Smooth muscle cell (in vitro differentiated cells): Measurements from ENCODE around the gene TIMM17A. TPM values are rescaled to one million over a fixed set of nuclear protein-coding genes. Genes with fewer than 3 reads are reported as not detected.

ENCODE experiments used
- DNase-seq: peaks from one replicate; lab custom pipeline; 2025; ENCODE audit not compliant: unreplicated experiment; lab: John Stamatoyannopoulos, UW
- H2AFZ ChIP-seq: fragments of 200-600 bp; sonication (generic); 2 replicates; pipeline ENCODE4 v1.6.0; 2016; ENCODE audit warnings: antibody characterized with exemption, low read depth, mild to moderate bottlenecking
- H3F3A ChIP-seq: fragments of 200-600 bp; sonication (generic); 2 replicates; pipeline ENCODE4 v1.6.0; 2017; ENCODE audit warnings: antibody characterized with exemption, low read depth
- H3K27ac ChIP-seq: fragments of 200-600 bp; sonication (generic); 2 replicates; pipeline ENCODE4 v1.5.1; 2016; ENCODE audit warnings: low read depth, mild to moderate bottlenecking
- H3K27me3 ChIP-seq: fragments of 200-600 bp; sonication (generic); 2 replicates; pipeline ENCODE4 v1.6.1; 2016; ENCODE audit warnings: low read depth, mild to moderate bottlenecking
- H3K36me3 ChIP-seq: fragments of 200-600 bp; sonication (generic); 2 replicates; pipeline ENCODE4 v1.5.1; 2016; ENCODE audit warnings: low read depth
- H3K4me1 ChIP-seq: fragments of 200-600 bp; sonication (generic); 2 replicates; pipeline ENCODE4 v1.5.1; 2016; ENCODE audit warnings: low read depth
- H3K4me2 ChIP-seq: fragments of 200-600 bp; sonication (generic); 2 replicates; pipeline ENCODE4 v1.6.0; 2016; ENCODE audit warnings: mild to moderate bottlenecking
- H3K4me3 ChIP-seq: fragments of 200-600 bp; sonication (generic); 2 replicates; pipeline ENCODE4 v1.5.1; 2016; ENCODE audit warnings: mild to moderate bottlenecking
- H3K79me2 ChIP-seq: fragments of 200-600 bp; sonication (generic); 2 replicates; pipeline ENCODE4 v1.6.0; 2016; ENCODE audit warnings: low read depth, mild to moderate bottlenecking
- H3K9ac ChIP-seq: fragments of 200-600 bp; sonication (generic); 2 replicates; pipeline ENCODE4 v1.6.0; 2016; ENCODE audit warnings: low read depth
- H3K9me3 ChIP-seq: fragments of 200-600 bp; sonication (generic); replicated peaks from 2 replicates; pipeline ENCODE4 v1.5.1; 2016; ENCODE audit warnings: low read depth
- H4K20me1 ChIP-seq: fragments of 200-600 bp; sonication (generic); 2 replicates; pipeline ENCODE4 v1.6.0; 2016; ENCODE audit warnings: low read depth
- WGBS: methylation state at CpG from one replicate; pipeline ENCODE4 v1.1.7; 2016; ENCODE audit warnings: low lambda C conversion rate; 5-methylcytosine and 5-hydroxymethylcytosine counted together
- polyA plus RNA-seq: library from polyadenylated mRNA; unstranded; fragments of >200 nt; fragmentation: Nextera tagmentation; extraction: Ambion mirVana; gene quantifications from 2 replicates; pipeline ENCODE4 v1.2.1, GENCODE V29; 2016
- total RNA-seq: library from RNA; depleted of rRNA; stranded (reverse); fragments of >200 nt; gene quantifications from 2 replicates; pipeline ENCODE4 v1.2.3, GENCODE V29; 2014
- TF ChIP-seq, protein P1 (sequence below): fragments of 200-600 bp; sonication (generic); IDR thresholded peaks from 2 replicates; pipeline ENCODE4 v1.5.1; 2017; ENCODE audit warnings: borderline replicate concordance, mild to moderate bottlenecking, antibody characterized with exemption; ENCODE audit not compliant: insufficient read depth, poor library complexity, severe bottlenecking

TIMM17A gene
- total and polyA plus RNA-seq, 2 experiments from 2014 or later, result 78.6 to 102 TPM

DNA sequence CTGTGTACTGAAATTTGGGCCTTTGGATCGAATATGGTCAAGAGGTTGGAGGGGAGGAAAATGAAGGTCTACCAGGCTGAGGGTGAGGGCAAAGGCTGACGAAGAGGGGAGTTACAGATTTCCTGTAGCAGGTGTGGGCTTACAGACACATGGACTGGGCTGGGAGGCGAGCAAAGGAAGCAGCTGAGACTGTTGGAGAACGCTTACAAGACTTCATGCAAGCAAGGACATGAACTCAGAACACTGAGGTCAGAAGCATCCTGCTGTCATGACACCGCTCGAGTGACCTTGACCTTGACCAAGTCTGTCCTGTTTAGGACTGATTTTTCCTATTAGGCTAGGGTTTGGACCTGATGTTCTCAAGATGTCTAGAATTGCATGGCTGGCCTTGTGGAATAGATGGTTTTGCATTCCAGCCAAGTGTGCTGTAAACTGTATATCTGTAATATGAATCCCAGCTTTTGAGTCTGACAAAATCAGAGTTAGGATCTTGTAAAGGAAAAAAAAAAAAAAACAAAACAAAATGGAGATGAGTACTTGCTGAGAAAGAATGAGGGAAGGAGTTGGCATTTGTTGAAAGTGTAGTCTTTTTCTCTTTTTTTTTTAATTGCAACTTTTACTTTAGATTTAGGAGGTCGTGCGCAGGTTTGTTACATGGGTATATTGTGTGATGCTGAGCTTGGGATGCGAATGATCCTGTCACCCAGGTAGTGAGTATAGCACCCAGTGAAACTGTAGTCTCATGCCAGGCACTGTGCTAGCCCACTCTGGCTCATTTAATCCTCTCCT is 60.9 kb downstream of the TIMM17A start:
- Histone ChIP-seq H3K9me3 (no peaks in the 10 kb centered on the region), H3K79me2 (no peaks in the 10 kb centered on the region), H2AFZ (no peak overlapping the region), H3K4me2 (no peak overlapping the region), H3K27ac (no peak overlapping the region), H3K9ac (no peak overlapping the region), H3K4me1 (peaks cover 6% of the 10 kb centered on the region), H3K36me3 (no peaks in the 10 kb centered on the region), H3F3A (no peaks in the 10 kb centered on the region), H3K27me3 (no peaks in the 10 kb centered on the region), H3K4me3 (peak overlapping the region; percentile 13), H4K20me1 (no peaks in the 10 kb centered on the region)
- DNase-seq, result no peak
- TF ChIP-seq, protein P1, sequence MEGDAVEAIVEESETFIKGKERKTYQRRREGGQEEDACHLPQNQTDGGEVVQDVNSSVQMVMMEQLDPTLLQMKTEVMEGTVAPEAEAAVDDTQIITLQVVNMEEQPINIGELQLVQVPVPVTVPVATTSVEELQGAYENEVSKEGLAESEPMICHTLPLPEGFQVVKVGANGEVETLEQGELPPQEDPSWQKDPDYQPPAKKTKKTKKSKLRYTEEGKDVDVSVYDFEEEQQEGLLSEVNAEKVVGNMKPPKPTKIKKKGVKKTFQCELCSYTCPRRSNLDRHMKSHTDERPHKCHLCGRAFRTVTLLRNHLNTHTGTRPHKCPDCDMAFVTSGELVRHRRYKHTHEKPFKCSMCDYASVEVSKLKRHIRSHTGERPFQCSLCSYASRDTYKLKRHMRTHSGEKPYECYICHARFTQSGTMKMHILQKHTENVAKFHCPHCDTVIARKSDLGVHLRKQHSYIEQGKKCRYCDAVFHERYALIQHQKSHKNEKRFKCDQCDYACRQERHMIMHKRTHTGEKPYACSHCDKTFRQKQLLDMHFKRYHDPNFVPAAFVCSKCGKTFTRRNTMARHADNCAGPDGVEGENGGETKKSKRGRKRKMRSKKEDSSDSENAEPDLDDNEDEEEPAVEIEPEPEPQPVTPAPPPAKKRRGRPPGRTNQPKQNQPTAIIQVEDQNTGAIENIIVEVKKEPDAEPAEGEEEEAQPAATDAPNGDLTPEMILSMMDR, result no peak
- WGBS, result 90% methylated on average over 9 of the region's 9 CpGs

DNA sequence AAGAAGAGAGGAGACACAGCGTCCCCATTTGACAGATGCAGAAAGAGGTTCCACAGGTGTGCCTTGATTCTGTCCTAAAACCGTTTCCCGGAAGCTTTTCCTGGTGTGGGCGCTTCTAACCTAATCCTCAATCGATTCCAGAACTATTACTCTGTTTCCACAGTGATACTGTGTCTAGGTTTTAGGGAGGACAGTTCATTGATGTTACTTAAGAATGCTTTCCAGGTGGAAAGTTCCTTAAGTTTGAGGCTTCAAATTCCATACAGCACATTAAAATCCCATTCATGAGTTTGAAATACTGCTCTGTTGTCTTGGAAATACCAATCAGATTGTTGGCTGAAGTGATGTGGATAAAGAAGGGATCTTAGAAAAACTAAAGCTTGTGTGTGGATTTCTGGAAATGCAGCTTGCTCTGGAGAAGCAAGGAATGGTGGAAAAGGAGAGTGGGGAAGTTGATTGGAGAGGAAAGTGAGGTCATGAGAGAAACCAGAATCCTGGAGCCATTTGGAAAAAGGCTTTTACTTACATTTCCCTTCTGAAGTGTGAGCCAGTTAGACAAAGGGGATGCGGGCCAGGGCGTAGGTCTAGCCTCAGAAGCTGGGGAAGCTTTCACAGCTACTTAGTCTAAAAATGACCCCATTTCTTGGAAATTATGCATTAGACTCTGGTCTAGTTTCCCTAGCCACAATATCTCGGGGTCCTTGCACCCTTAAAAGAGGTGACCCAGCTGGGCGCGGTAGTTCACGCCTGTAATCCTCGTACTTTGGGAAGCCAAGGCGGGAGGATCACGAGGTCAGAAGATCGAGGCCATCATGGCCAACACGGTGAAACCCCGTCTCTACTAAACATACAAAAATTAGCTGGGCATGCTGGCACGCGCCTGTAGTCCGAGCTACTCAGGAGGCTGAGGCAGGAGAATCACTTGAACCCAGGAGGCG is 61.8 kb downstream of the TIMM17A start:
- Histone ChIP-seq H3K79me2 (no peaks in the 10 kb centered on the region), H2AFZ (no peak overlapping the region), H3F3A (no peaks in the 10 kb centered on the region), H3K4me2 (no peak overlapping the region), H3K27ac (no peak overlapping the region), H3K9ac (no peak overlapping the region), H3K9me3 (no peaks in the 10 kb centered on the region), H3K4me3 (no peak overlapping the region), H3K27me3 (no peaks in the 10 kb centered on the region), H3K4me1 (peaks cover 6% of the 10 kb centered on the region), H4K20me1 (no peaks in the 10 kb centered on the region), H3K36me3 (no peaks in the 10 kb centered on the region)
- WGBS, result 91% methylated on average over 21 of the region's 21 CpGs
- TF ChIP-seq, protein P1, result no peak
- no peak for DNase-seq

DNA sequence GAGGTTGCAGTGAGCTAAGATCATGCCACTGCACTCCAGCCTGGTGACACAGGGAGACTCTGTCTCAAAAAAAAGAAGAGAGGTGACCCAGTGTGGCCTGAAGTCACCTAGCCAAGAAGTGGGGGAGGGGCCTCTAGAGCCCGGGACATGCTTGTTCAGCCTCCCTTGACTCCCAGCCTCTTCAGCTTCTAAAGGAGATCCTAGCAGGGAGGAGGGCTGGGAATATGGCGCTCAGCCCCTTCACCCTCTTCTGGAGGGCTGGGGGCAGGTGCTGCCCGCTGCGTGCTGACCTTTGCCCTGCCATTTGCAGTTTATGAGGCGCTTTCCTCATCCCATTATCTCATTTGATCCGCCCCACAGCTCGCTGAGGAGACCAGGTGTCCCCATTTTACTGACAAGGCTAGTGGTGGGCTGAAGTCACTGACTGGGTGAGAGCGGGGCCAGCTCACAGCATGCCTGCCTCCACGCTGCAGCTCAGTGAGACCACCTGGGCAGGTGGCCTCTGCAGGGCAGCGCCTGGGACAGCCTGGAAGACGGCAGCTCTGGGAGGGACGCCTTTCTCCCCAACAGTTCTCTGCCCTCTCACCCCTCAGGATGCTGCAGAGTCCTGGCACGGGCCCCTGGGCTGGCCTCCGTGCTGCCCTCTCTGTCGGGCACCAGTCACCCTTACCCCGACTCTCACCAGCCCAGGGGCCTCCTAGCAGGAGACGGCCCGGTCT is 62.6 kb downstream of the TIMM17A start:
- no peaks in the 10 kb centered on the region for H3F3A ChIP-seq
- no peak overlapping the region for H3K4me3 ChIP-seq
- no peaks in the 10 kb centered on the region for H3K79me2 ChIP-seq
- no peaks in the 10 kb centered on the region for H4K20me1 ChIP-seq
- H3K27me3 ChIP-seq, result no peaks in the 10 kb centered on the region
- no peaks in the 10 kb centered on the region for H3K36me3 ChIP-seq
- no peak overlapping the region for H3K4me2 ChIP-seq
- no peak overlapping the region for H2AFZ ChIP-seq
- WGBS, result 76% methylated on average over 18 of the region's 18 CpGs
- no peak for DNase-seq
- H3K9ac ChIP-seq, result no peak overlapping the region
- TF ChIP-seq, protein P1, result no peak
- H3K4me1 ChIP-seq, result peaks cover 6% of the 10 kb centered on the region
- no peaks in the 10 kb centered on the region for H3K9me3 ChIP-seq
- H3K27ac ChIP-seq, result no peak overlapping the region
